ENCODE data around the gene GSG1L. TPM values are rescaled to one million over a fixed set of nuclear protein-coding genes. Genes with fewer than 3 reads are reported as not detected.

The GSG1L gene
- polyA plus RNA-seq, 3 donors: not detected

DNA sequence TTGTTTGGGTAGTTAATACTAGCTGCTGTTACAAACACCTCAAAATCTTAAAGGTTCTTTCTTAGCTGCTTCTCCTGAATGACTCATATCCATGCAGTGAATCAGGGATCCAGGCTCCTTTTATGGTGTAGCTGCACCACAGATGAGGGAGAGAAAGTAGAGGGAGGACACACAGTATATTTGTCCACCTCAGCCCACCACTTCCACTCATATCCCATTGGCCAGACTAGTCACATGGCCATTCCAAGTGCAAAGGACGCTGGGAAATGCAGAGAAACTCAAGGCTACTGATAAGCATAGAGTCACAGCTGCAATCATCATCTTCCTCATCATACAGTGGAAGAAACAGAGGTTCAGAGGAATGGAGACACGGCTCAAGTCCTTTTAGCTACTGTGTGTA, 63.8 kb downstream of the GSG1L start:
- TF ChIP-seq CTCF (IDR thresholded peaks at IDR 0.05): no peak
- no peaks in the 10 kb centered on the region for H3K9me3 ChIP-seq (replicated peaks in 1 of 2; ENCODE audit: control insufficient read depth in 1 of 2, insufficient read depth in 1 of 2, low read length in 2 of 2)
- no peaks in the 10 kb centered on the region for H3K36me3 ChIP-seq (replicated peaks in 1 of 2; ENCODE audit: control insufficient read depth in 1 of 2, insufficient read depth in 2 of 2, low read length in 2 of 2)
- Mint-ChIP-seq H3K4me1 (no peaks in the 10 kb centered on the region), H3K27me3 (ENCODE audit: low read depth in 3 of 3) (peaks cover 0 to 6% (median 0%) of the 10 kb centered on the region in 3 donors), H3K9me3 (peaks cover 0 to 2% (median 0%) of the 10 kb centered on the region in 7 donors), H3K27ac (no peak overlapping the region), H3K4me3 (no peak overlapping the region), H3K36me3 (no peaks in the 10 kb centered on the region)
- no peak overlapping the region for H3K4me2 ChIP-seq (replicated peaks; ENCODE audit: extremely low read depth, low read length, poor library complexity, severe bottlenecking)
- 83% methylated on average over 2 of the region's 2 CpGs for WGBS (ENCODE audit: insufficient coverage)
- H3K27ac ChIP-seq (ENCODE audit: low read depth in 1 of 2, low read length in 2 of 2): no peak overlapping the region
- no peaks in the 10 kb centered on the region for H4K20me1 ChIP-seq (ENCODE audit: insufficient read depth, low read length)
- H3K9ac ChIP-seq (ENCODE audit: insufficient read depth, low read length, poor library complexity, severe bottlenecking): no peak overlapping the region
- DNase-seq: no peak
- no peak overlapping the region for H2AFZ ChIP-seq (ENCODE audit: insufficient read depth, low read depth, low read length, poor library complexity, severe bottlenecking)
- no peak overlapping the region for H3K4me3 ChIP-seq (replicated peaks in 1 of 3; ENCODE audit: low read depth in 2 of 3, low read length in 3 of 3)
- H3K27me3 ChIP-seq (ENCODE audit: control insufficient read depth in 2 of 2, insufficient read depth in 2 of 2, low read length in 2 of 2): no peaks in the 10 kb centered on the region
- H3K79me2 ChIP-seq (ENCODE audit: insufficient read depth, low read length): no peaks in the 10 kb centered on the region
- H3K4me1 ChIP-seq (ENCODE audit: control insufficient read depth in 1 of 2, insufficient read depth in 2 of 2, low read length in 2 of 2): peaks cover 0 to 2% of the 10 kb centered on the region in 2 donors
- intact Hi-C loops (cut with micrococcal nuclease): no loop called here

DNA sequence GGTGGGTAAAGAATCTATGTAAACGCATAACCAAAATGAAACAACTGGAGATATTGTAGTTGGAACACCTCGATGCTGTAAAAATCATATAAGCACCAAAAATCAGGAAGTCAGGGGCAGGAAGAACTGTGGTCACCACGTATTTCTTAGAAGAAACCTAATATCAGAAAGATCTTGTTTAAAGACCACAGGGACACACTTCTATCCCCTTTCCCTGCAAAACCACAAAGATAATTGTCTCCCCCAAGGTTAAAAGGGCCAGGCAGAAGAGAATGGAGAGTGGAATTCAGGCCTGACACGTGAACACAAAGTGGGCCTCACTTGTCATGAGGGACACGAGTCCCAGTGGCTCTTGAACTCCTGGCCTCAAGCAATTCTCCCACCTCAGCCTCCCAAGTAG, 68.1 kb downstream of the GSG1L start:
- no peak overlapping the region for H3K27ac ChIP-seq (ENCODE audit: low read depth in 1 of 2, low read length in 2 of 2)
- H4K20me1 ChIP-seq (ENCODE audit: insufficient read depth, low read length): no peaks in the 10 kb centered on the region
- intact Hi-C loops (cut with micrococcal nuclease): no loop called here
- DNase-seq: no peak
- Mint-ChIP-seq H3K27ac (peak overlapping the region in 1 of 7 donors; percentile 44), H3K9me3 (peaks cover 2 to 14% (median 6%) of the 10 kb centered on the region in 7 donors), H3K36me3 (no peaks in the 10 kb centered on the region), H3K4me3 (no peak overlapping the region), H3K27me3 (ENCODE audit: low read depth in 3 of 3) (peaks cover 0 to 2% (median 0%) of the 10 kb centered on the region in 3 donors), H3K4me1 (no peaks in the 10 kb centered on the region)
- peaks cover 0 to 2% of the 10 kb centered on the region in 2 donors for H3K4me1 ChIP-seq (ENCODE audit: control insufficient read depth in 1 of 2, insufficient read depth in 2 of 2, low read length in 2 of 2)
- no peak overlapping the region for H3K4me2 ChIP-seq (replicated peaks; ENCODE audit: extremely low read depth, low read length, poor library complexity, severe bottlenecking)
- H3K9me3 ChIP-seq (replicated peaks in 1 of 2; ENCODE audit: control insufficient read depth in 1 of 2, insufficient read depth in 1 of 2, low read length in 2 of 2): peaks cover 0 to 11% of the 10 kb centered on the region in 2 donors
- H3K4me3 ChIP-seq (replicated peaks in 1 of 3; ENCODE audit: low read depth in 2 of 3, low read length in 3 of 3): no peak overlapping the region
- H3K27me3 ChIP-seq (ENCODE audit: control insufficient read depth in 2 of 2, insufficient read depth in 2 of 2, low read length in 2 of 2): no peaks in the 10 kb centered on the region
- H2AFZ ChIP-seq (ENCODE audit: insufficient read depth, low read depth, low read length, poor library complexity, severe bottlenecking): no peak overlapping the region
- H3K36me3 ChIP-seq (replicated peaks in 1 of 2; ENCODE audit: control insufficient read depth in 1 of 2, insufficient read depth in 2 of 2, low read length in 2 of 2): no peaks in the 10 kb centered on the region
- WGBS (ENCODE audit: insufficient coverage): 7% methylated on average over 2 of the region's 5 CpGs
- no peaks in the 10 kb centered on the region for H3K79me2 ChIP-seq (ENCODE audit: insufficient read depth, low read length)
- H3K9ac ChIP-seq (ENCODE audit: insufficient read depth, low read length, poor library complexity, severe bottlenecking): no peak overlapping the region
- no peak for TF ChIP-seq CTCF (IDR thresholded peaks at IDR 0.05)

All from CD14-positive monocyte (primary cell).